ENCODE measurements around the gene SLC3A2. TPM values are rescaled to one million over a fixed set of nuclear protein-coding genes. Genes with fewer than 3 reads are reported as not detected.

The SLC3A2 gene
- total and polyA plus RNA-seq, 4 donors = 34.3 to 59.5 (median 51.0) TPM

GRCh38 chr11:62898027-62898426 lies 17.3 kb downstream of the SLC3A2 start:
- H3K9ac ChIP-seq (ENCODE audit: low read depth in 1 of 2, low read length in 2 of 2) = no peak overlapping the region
- H3K4me1 ChIP-seq (ENCODE audit: control insufficient read depth in 4 of 4, insufficient read depth in 4 of 4, low read length in 3 of 4) = no peaks in the 10 kb centered on the region
- no peaks in the 10 kb centered on the region for H3K36me3 ChIP-seq (ENCODE audit: control insufficient read depth in 4 of 4, insufficient read depth in 3 of 4, low read depth in 1 of 4, low read length in 3 of 4)
- H3K9me3 ChIP-seq (ENCODE audit: control insufficient read depth in 4 of 4, low read length in 3 of 4) = no peaks in the 10 kb centered on the region
- H3K27ac ChIP-seq (ENCODE audit: low read depth in 1 of 2, low read length in 2 of 2) = no peak overlapping the region
- H3K27me3 ChIP-seq (ENCODE audit: control insufficient read depth in 4 of 4, insufficient read depth in 4 of 4, low read length in 3 of 4) = no peaks in the 10 kb centered on the region
- H3K4me3 ChIP-seq (ENCODE audit: low read depth in 1 of 3, low read length in 3 of 3) = no peak overlapping the region
- TF ChIP-seq YY1 (IDR thresholded peaks at IDR 0.05) (no peak), FOXA1 (IDR thresholded peaks at IDR 0.05) (no peak), RAD21 (IDR thresholded peaks at IDR 0.05) (no peak), HNF4A (conservative IDR thresholded peaks at IDR 0.05) (no peak)
- DNase-seq (ENCODE audit: low spot score) = no peak

- peak; percentile 45 for TF ChIP-seq NR2F2 (IDR thresholded peaks at IDR 0.05)
- no peak for TF ChIP-seq CTCF (IDR thresholded peaks at IDR 0.05; ENCODE audit: low read depth, low read length, missing input control)
- no peak for TF ChIP-seq HNF4G (IDR thresholded peaks at IDR 0.05)
- TF ChIP-seq SP1 (IDR thresholded peaks at IDR 0.05) = no peak
- TF ChIP-seq GABPA (IDR thresholded peaks at IDR 0.05 in 1 of 2, conservative IDR thresholded peaks at IDR 0.05 in 1 of 2) = no peak
Measured at GRCh38 chr11:62902932-62903331, 22.2 kb downstream of the SLC3A2 start.

GRCh38 chr11:62905296-62905695 lies 24.6 kb downstream of the SLC3A2 start:
- no peak overlapping the region for H3K27ac ChIP-seq (ENCODE audit: low read depth in 1 of 2, low read length in 2 of 2)
- peaks cover 0 to 6% (median 1%) of the 10 kb centered on the region in 4 donors for H3K4me1 ChIP-seq (ENCODE audit: control insufficient read depth in 4 of 4, insufficient read depth in 4 of 4, low read length in 3 of 4)
- H3K9ac ChIP-seq (ENCODE audit: low read depth in 1 of 2, low read length in 2 of 2) = no peak overlapping the region
- 28% methylated on average over 3 of the region's 3 CpGs for WGBS
- DNase-seq (ENCODE audit: low spot score) = no peak
- no peaks in the 10 kb centered on the region for H3K36me3 ChIP-seq (ENCODE audit: control insufficient read depth in 4 of 4, insufficient read depth in 3 of 4, low read depth in 1 of 4, low read length in 3 of 4)
- no peaks in the 10 kb centered on the region for H3K27me3 ChIP-seq (ENCODE audit: control insufficient read depth in 4 of 4, insufficient read depth in 4 of 4, low read length in 3 of 4)
- no peak for TF ChIP-seq HNF4A (conservative IDR thresholded peaks at IDR 0.05)
- no peak for TF ChIP-seq GABPA (IDR thresholded peaks at IDR 0.05 in 1 of 2, conservative IDR thresholded peaks at IDR 0.05 in 1 of 2)
- TF ChIP-seq HNF4G (IDR thresholded peaks at IDR 0.05) = no peak
- TF ChIP-seq ATF3 (IDR thresholded peaks at IDR 0.05) = no peak
- no peak for TF ChIP-seq EGR1 (IDR thresholded peaks at IDR 0.05; ENCODE audit: low read depth in 2 of 2)
- no peak for TF ChIP-seq MAX (IDR thresholded peaks at IDR 0.05)
- TF ChIP-seq TAF1 (conservative IDR thresholded peaks at IDR 0.05) = no peak
- no peak for TF ChIP-seq CTCF (IDR thresholded peaks at IDR 0.05; ENCODE audit: low read depth, low read length, missing input control)
- no peak for TF ChIP-seq RXRA (IDR thresholded peaks at IDR 0.05)
- no peak for TF ChIP-seq YY1 (IDR thresholded peaks at IDR 0.05)
- TF ChIP-seq RAD21 (IDR thresholded peaks at IDR 0.05) = no peak
- no peak for TF ChIP-seq FOXA1 (IDR thresholded peaks at IDR 0.05)
- no peak for TF ChIP-seq REST (IDR thresholded peaks at IDR 0.05)
- no peak for TF ChIP-seq JUND (IDR thresholded peaks at IDR 0.05)
- no peak for TF ChIP-seq NR2F2 (IDR thresholded peaks at IDR 0.05)
- no peak for TF ChIP-seq FOXA2 (IDR thresholded peaks at IDR 0.05)
- no peak for TF ChIP-seq ZBTB33 (IDR thresholded peaks at IDR 0.05)
- H3K9me3 ChIP-seq (ENCODE audit: control insufficient read depth in 4 of 4, low read length in 3 of 4) = no peaks in the 10 kb centered on the region
- H3K4me3 ChIP-seq (ENCODE audit: low read depth in 1 of 3, low read length in 3 of 3) = no peak overlapping the region

More at GRCh38 chr11:62902932-62903331, 22.2 kb downstream of the SLC3A2 start:
- DNase-seq (ENCODE audit: low spot score) = no peak
- no peaks in the 10 kb centered on the region for H3K36me3 ChIP-seq (ENCODE audit: control insufficient read depth in 4 of 4, insufficient read depth in 3 of 4, low read depth in 1 of 4, low read length in 3 of 4)
- 47% methylated on average over 1 of the region's 1 CpG for WGBS
- H3K27ac ChIP-seq (ENCODE audit: low read depth in 1 of 2, low read length in 2 of 2) = no peak overlapping the region
- no peak overlapping the region for H3K4me3 ChIP-seq (ENCODE audit: low read depth in 1 of 3, low read length in 3 of 3)
- peaks cover 0 to 6% (median 1%) of the 10 kb centered on the region in 4 donors for H3K4me1 ChIP-seq (ENCODE audit: control insufficient read depth in 4 of 4, insufficient read depth in 4 of 4, low read length in 3 of 4)
- no peak overlapping the region for H3K9ac ChIP-seq (ENCODE audit: low read depth in 1 of 2, low read length in 2 of 2)
- no peaks in the 10 kb centered on the region for H3K9me3 ChIP-seq (ENCODE audit: control insufficient read depth in 4 of 4, low read length in 3 of 4)
- H3K27me3 ChIP-seq (ENCODE audit: control insufficient read depth in 4 of 4, insufficient read depth in 4 of 4, low read length in 3 of 4) = no peaks in the 10 kb centered on the region
